WERI-Rb-1 (cell line): ENCODE results near the gene NPL.

Source experiments
- DNase-seq: peaks from one replicate; pipeline ENCODE4 v3.0.0-alpha.2; 2020
- H3K27ac ChIP-seq: fragments of 250-450 bp; sonication (Bioruptor Pico); 2 replicates; pipeline ENCODE4 v1.5.1; 2020; ENCODE audit warnings: mild to moderate bottlenecking, moderate library complexity
- H3K27me3 ChIP-seq: fragments of 250-450 bp; sonication (Bioruptor Pico); 2 replicates; pipeline ENCODE4 v1.5.1; 2021; ENCODE audit warnings: mild to moderate bottlenecking, low read depth, moderate library complexity; ENCODE audit not compliant: insufficient read depth, severe bottlenecking
- H3K36me3 ChIP-seq: fragments of 250-450 bp; sonication (Bioruptor Pico); 2 replicates; pipeline ENCODE4 v1.5.1; 2020; ENCODE audit warnings: mild to moderate bottlenecking, moderate library complexity
- H3K4me3 ChIP-seq: 2 replicates; pipeline ENCODE4 v1.5.1; 2011; ENCODE audit warnings: low read depth, mild to moderate bottlenecking, control low read depth, low read length
- H3K9me3 ChIP-seq: fragments of 250-450 bp; sonication (Bioruptor Pico); 2 replicates; pipeline ENCODE4 v1.5.1; 2021; ENCODE audit warnings: mild to moderate bottlenecking, moderate library complexity; ENCODE audit not compliant: severe bottlenecking
- TF ChIP-seq, protein P1 (sequence below): IDR thresholded peaks from 2 replicates; pipeline ENCODE4 v1.5.1; 2011; ENCODE audit warnings: low read depth, mild to moderate bottlenecking, control low read depth, inconsistent platforms, low read length

NPL gene

DNA sequence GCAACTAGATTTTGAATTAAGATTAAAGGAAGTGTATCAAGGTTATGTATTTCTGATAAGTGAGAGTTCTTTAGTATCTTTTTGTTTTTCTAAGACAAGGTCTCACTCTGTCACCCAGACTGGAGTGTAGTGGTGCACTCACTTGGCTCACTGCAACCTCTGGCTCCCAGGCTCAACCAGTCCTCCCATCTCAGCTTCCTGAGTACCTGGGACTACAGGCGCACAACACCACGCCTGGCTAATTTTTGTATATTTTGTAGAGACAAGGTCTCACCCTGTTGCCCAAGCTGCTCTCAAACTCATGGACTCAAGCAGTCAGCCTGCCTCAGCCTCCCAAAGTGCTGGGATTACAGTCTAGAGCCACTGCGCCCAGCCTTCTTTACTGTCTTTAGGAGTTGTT, 83.3 kb downstream of the NPL start:
- TF ChIP-seq, protein P1, sequence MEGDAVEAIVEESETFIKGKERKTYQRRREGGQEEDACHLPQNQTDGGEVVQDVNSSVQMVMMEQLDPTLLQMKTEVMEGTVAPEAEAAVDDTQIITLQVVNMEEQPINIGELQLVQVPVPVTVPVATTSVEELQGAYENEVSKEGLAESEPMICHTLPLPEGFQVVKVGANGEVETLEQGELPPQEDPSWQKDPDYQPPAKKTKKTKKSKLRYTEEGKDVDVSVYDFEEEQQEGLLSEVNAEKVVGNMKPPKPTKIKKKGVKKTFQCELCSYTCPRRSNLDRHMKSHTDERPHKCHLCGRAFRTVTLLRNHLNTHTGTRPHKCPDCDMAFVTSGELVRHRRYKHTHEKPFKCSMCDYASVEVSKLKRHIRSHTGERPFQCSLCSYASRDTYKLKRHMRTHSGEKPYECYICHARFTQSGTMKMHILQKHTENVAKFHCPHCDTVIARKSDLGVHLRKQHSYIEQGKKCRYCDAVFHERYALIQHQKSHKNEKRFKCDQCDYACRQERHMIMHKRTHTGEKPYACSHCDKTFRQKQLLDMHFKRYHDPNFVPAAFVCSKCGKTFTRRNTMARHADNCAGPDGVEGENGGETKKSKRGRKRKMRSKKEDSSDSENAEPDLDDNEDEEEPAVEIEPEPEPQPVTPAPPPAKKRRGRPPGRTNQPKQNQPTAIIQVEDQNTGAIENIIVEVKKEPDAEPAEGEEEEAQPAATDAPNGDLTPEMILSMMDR: no peak
- DNase-seq: no peak
- H3K27me3 ChIP-seq: no peaks in the 10 kb centered on the region
- H3K27ac ChIP-seq: no peak overlapping the region
- peaks cover 71% of the 10 kb centered on the region for H3K36me3 ChIP-seq
- H3K9me3 ChIP-seq: no peaks in the 10 kb centered on the region
- H3K4me3 ChIP-seq: no peak overlapping the region

DNA sequence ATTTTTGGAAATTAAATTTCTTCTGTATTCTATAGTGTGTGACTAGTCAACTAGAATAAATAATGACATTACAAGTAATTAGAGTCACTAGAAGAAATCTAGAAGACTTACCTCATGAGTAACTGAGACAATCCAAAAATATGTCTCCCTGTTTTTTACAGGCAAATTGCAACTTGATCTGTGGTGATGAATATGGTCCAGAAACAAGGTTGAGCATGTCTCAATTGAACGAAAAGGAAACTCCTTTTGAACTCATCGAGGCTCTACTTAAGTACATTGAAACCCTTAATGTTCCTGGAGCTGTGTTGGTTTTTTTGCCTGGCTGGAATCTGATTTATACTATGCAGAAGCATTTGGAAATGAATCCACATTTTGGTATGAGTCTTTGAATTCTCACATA, 86.3 kb downstream of the NPL start:
- DNase-seq: no peak
- H3K9me3 ChIP-seq: no peaks in the 10 kb centered on the region
- no peaks in the 10 kb centered on the region for H3K27me3 ChIP-seq
- H3K4me3 ChIP-seq: no peak overlapping the region
- H3K36me3 ChIP-seq: peaks cover 73% of the 10 kb centered on the region
- H3K27ac ChIP-seq: no peak overlapping the region
- TF ChIP-seq, protein P1: no peak

DNA sequence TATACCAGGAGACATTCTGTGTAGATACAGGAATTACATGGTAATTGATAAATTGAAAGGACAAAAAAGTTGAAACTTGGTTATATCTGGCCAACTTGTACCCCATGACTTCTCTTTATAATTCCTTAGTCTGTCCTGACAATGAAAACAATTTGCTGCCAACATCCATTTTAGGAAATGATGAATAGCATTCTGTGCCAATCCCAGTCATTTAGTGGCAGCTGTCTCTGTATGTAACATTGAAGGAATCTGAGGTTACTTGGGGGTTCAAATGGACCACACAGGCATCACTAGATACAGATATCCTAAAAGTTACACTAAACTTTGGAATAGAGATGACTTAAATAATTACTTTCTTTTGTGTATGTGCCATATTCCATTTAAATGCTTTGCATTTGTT, 87.8 kb downstream of the NPL start:
- H3K9me3 ChIP-seq: no peaks in the 10 kb centered on the region
- DNase-seq: no peak
- H3K4me3 ChIP-seq: no peak overlapping the region
- H3K36me3 ChIP-seq: peaks cover 74% of the 10 kb centered on the region
- TF ChIP-seq, protein P1: no peak
- H3K27ac ChIP-seq: no peak overlapping the region
- no peaks in the 10 kb centered on the region for H3K27me3 ChIP-seq

DNA sequence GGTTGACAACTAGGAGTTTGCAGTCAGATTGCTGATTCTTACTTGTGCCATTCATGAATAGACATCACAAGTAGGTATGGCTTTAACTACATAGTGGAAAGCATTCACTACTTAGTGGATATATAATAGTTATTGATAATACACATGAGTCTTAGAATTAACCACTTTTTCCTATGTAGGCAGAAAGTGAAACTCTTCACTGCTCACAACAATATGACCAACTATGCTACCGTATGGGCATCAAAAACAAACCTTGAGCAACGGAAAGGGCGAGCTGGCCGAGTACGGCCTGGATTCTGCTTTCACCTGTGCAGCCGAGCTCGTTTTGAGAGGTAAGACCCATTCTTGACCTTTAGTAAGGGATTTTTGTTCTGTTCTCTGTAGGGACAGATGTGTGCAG, 88.3 kb downstream of the NPL start:
- H3K27ac ChIP-seq: no peak overlapping the region
- no peaks in the 10 kb centered on the region for H3K27me3 ChIP-seq
- no peaks in the 10 kb centered on the region for H3K9me3 ChIP-seq
- no peak overlapping the region for H3K4me3 ChIP-seq
- peaks cover 77% of the 10 kb centered on the region for H3K36me3 ChIP-seq
- no peak for DNase-seq
- TF ChIP-seq, protein P1: no peak
